Keratinocyte (primary cell): Measurements from ENCODE around the gene MGAT3. TPM values are rescaled to one million over a fixed set of nuclear protein-coding genes. Genes with fewer than 3 reads are reported as not detected.
A peak's percentile ranks its signal among the peaks of the same experiment; 100 is the strongest.

Source experiments
- DNase-seq: peaks from one replicate; pipeline ENCODE4 v3.0.0-alpha.2; 2011; ENCODE audit warnings: low read depth, missing footprints, low spot score
- FAIRE-seq: peaks from 2 replicates; lab custom pipeline; 2011; peaks lifted over from hg19 to GRCh38; lab: Jason Lieb, UNC
- H2AFZ ChIP-seq: 2 replicates; pipeline ENCODE4 v1.6.0; 2012; ENCODE audit warnings: low read length, control low read depth, inconsistent platforms; ENCODE audit not compliant: control insufficient read depth
- H3K27ac ChIP-seq: 2 replicates; pipeline ENCODE4 v1.5.1; 2011; ENCODE audit warnings: low read length; ENCODE audit not compliant: control insufficient read depth, insufficient read depth
- H3K27me3 ChIP-seq: 3 replicates; pipeline ENCODE4 v1.6.0; 2011; ENCODE audit warnings: low read length; ENCODE audit not compliant: control insufficient read depth, insufficient read depth; ENCODE audit errors: extremely low read depth
- H3K36me3 ChIP-seq, 2 experiments: 2 replicates in 1 of 2; 3 replicates in 1 of 2; pipeline ENCODE4 v1.5.1; 2011; ENCODE audit warnings: low read length in 2 of 2, mild to moderate bottlenecking in 1 of 2; ENCODE audit not compliant: control insufficient read depth in 2 of 2, insufficient read depth in 2 of 2; ENCODE audit errors: extremely low read depth in 1 of 2
- H3K4me1 ChIP-seq: 3 replicates; pipeline ENCODE4 v1.5.1; 2011; ENCODE audit warnings: low read length; ENCODE audit not compliant: control insufficient read depth, insufficient read depth; ENCODE audit errors: extremely low read depth
- H3K4me2 ChIP-seq: 3 replicates; pipeline ENCODE4 v1.6.0; 2011; ENCODE audit warnings: low read depth, low read length; ENCODE audit not compliant: control insufficient read depth, insufficient read depth; ENCODE audit errors: extremely low read depth
- H3K4me3 ChIP-seq, 3 experiments: fragments of 200-600 bp in 1 of 3; sonication (generic) in 1 of 3; 2 replicates in 2 of 3; 3 replicates in 1 of 3; pipeline ENCODE4 v1.5.1; 2011 to 2016; ENCODE audit warnings: low read length in 3 of 3, mild to moderate bottlenecking in 3 of 3, control low read depth in 2 of 3, inconsistent platforms in 1 of 3, low read depth in 1 of 3, mixed read lengths in 1 of 3, mixed run types in 1 of 3, moderate library complexity in 1 of 3; ENCODE audit not compliant: control insufficient read depth in 2 of 3, insufficient read depth in 2 of 3; ENCODE audit errors: extremely low read depth in 1 of 3
- H3K79me2 ChIP-seq: 2 replicates; pipeline ENCODE4 v1.6.0; 2012; ENCODE audit warnings: low read length; ENCODE audit not compliant: control insufficient read depth, insufficient read depth
- H3K9ac ChIP-seq: 3 replicates; pipeline ENCODE4 v1.6.0; 2011; ENCODE audit warnings: low read length; ENCODE audit not compliant: control insufficient read depth, insufficient read depth; ENCODE audit errors: extremely low read depth
- H3K9me1 ChIP-seq: 3 replicates; pipeline ENCODE4 v1.6.0; 2011; ENCODE audit warnings: low read length; ENCODE audit not compliant: control insufficient read depth, insufficient read depth; ENCODE audit errors: extremely low read depth
- H3K9me3 ChIP-seq: 2 replicates; pipeline ENCODE4 v1.5.1; 2012; ENCODE audit warnings: low read depth, low read length; ENCODE audit not compliant: control insufficient read depth
- H4K20me1 ChIP-seq: 3 replicates; pipeline ENCODE4 v1.6.0; 2011; ENCODE audit warnings: low read length; ENCODE audit not compliant: control insufficient read depth, insufficient read depth; ENCODE audit errors: extremely low read depth
- CTCF ChIP-seq, 3 experiments: IDR thresholded peaks in 1 of 3; conservative IDR thresholded peaks in 1 of 3; optimal IDR thresholded peaks in 1 of 3; 2 replicates in 2 of 3; 3 replicates in 1 of 3; pipeline versions ENCODE3 to v1.5.1; 2011; ENCODE audit warnings: low read length in 3 of 3, mild to moderate bottlenecking in 3 of 3, moderate library complexity in 2 of 3, control low read depth in 1 of 3, inconsistent platforms in 1 of 3; ENCODE audit not compliant: insufficient read depth in 2 of 3; ENCODE audit errors: extremely low read depth in 1 of 3
- EZH2 ChIP-seq: IDR thresholded peaks from one replicate; pipeline ENCODE4 v1.6.1; 2012; ENCODE audit warnings: inconsistent platforms, mild to moderate bottlenecking, low read length, moderate library complexity
- dilution Hi-C: fragments of 300-500 bp; cut with MboI; formaldehyde crosslinking; loops from one replicate; pipeline ENCODE4 v1.7.0; 2020; ENCODE audit warnings: low sequenced_read_pairs; ENCODE audit not compliant: extremely low pct_ligation_motif_present
- polyA plus RNA-seq, 5 experiments: library from polyadenylated mRNA; depleted of rRNA in 3 of 5; stranded (reverse) in 3 of 5; stranded (forward) in 1 of 5; unstranded in 1 of 5; fragments of >200 nt; gene quantifications; 1 replicate in 1 of 5; 2 replicates in 3 of 5; 3 replicates in 1 of 5; pipeline versions ENCODE4 v1.2.1 to v1.2.3, GENCODE V29; 2011 to 2012; ENCODE audit warnings: missing spikeins in 2 of 5, low read depth in 1 of 5, low replicate concordance in 1 of 5

Gene MGAT3
- polyA plus RNA-seq, 1 donor (not counting 4 experiments of a cell fraction or from before 2014, with no cell fraction given) = not detected

- Histone ChIP-seq H3K36me3 (peaks cover 8 to 40% of the 10 kb centered on the region in 2 experiments), H3K4me1 (peaks cover 44% of the 10 kb centered on the region), H3K9me1 (peaks cover 4% of the 10 kb centered on the region), H3K4me2 (peak overlapping the region; percentile 35), H2AFZ (no peak overlapping the region), H3K27me3 (no peaks in the 10 kb centered on the region), H3K9ac (no peak overlapping the region), H4K20me1 (peaks cover 46% of the 10 kb centered on the region), H3K9me3 (no peaks in the 10 kb centered on the region), H3K27ac (no peak overlapping the region), H3K4me3 (no peak overlapping the region), H3K79me2 (peaks cover 38% of the 10 kb centered on the region)
- DNase-seq (no peak), FAIRE-seq (no peak)
- TF ChIP-seq CTCF (optimal IDR thresholded peaks at IDR 0.05 in 1 of 3, IDR thresholded peaks at IDR 0.05 in 1 of 3, conservative IDR thresholded peaks at IDR 0.05 in 1 of 3; ENCODE audit: extremely low read depth in 1 of 3, insufficient read depth in 2 of 3, low read length in 3 of 3) (no peak), EZH2 (no peak)
- dilution Hi-C loops = no loop called here
These were observed 71.4 kb downstream of the MGAT3 start for GRCh38 chr22:39528080-39528661.

GRCh38 chr22:39528681-39529486 lies 72.1 kb downstream of the MGAT3 start:
- peaks cover 42% of the 10 kb centered on the region for H4K20me1 ChIP-seq
- dilution Hi-C loops = no loop called here
- no peak overlapping the region for H2AFZ ChIP-seq
- H3K9me3 ChIP-seq = no peaks in the 10 kb centered on the region
- peak overlapping the region in 1 of 3 experiments; percentile 12 for H3K4me3 ChIP-seq
- peak; percentile 96 to 100 (median 98) for TF ChIP-seq CTCF (optimal IDR thresholded peaks at IDR 0.05 in 1 of 3, IDR thresholded peaks at IDR 0.05 in 1 of 3, conservative IDR thresholded peaks at IDR 0.05 in 1 of 3; ENCODE audit: extremely low read depth in 1 of 3, insufficient read depth in 2 of 3, low read length in 3 of 3)
- TF ChIP-seq EZH2 = no peak
- peaks cover 6 to 36% of the 10 kb centered on the region in 2 experiments for H3K36me3 ChIP-seq
- H3K79me2 ChIP-seq = peaks cover 38% of the 10 kb centered on the region
- DNase-seq (peak; percentile 64), FAIRE-seq (peak; percentile 13)
- peak overlapping the region; percentile 31 for H3K9ac ChIP-seq
- H3K27me3 ChIP-seq = no peaks in the 10 kb centered on the region
- H3K4me2 ChIP-seq = peak overlapping the region; percentile 35
- H3K9me1 ChIP-seq = peaks cover 4% of the 10 kb centered on the region
- no peak overlapping the region for H3K27ac ChIP-seq
- peaks cover 42% of the 10 kb centered on the region for H3K4me1 ChIP-seq
